H9 (cell line): ENCODE data around the gene ZNF652. TPM values are rescaled to one million over a fixed set of nuclear protein-coding genes. Genes with fewer than 3 reads are reported as not detected.

Experiments
- DNase-seq: peaks from one replicate; pipeline ENCODE4 v3.0.0-alpha.2; 2017
- H2AFZ ChIP-seq: one replicate; pipeline ENCODE4 v1.6.1; 2013; ENCODE audit warnings: mild to moderate bottlenecking, low read length, control low read depth, moderate library complexity
- H2AK5ac ChIP-seq: 2 replicates; pipeline ENCODE4 v1.6.1; 2013; ENCODE audit warnings: low read length, control low read depth, mixed read lengths; ENCODE audit not compliant: insufficient read length
- H2BK120ac ChIP-seq: one replicate; pipeline ENCODE4 v1.6.1; 2013; ENCODE audit warnings: low read depth, mild to moderate bottlenecking, low read length, control low read depth, inconsistent platforms; ENCODE audit not compliant: poor library complexity, severe bottlenecking
- H2BK12ac ChIP-seq: 2 replicates; pipeline ENCODE4 v1.6.1; 2013; ENCODE audit warnings: low read length, control low read depth, mixed read lengths, low read depth; ENCODE audit not compliant: insufficient read length
- H2BK15ac ChIP-seq: 2 replicates; pipeline ENCODE4 v1.6.1; 2013; ENCODE audit warnings: low read depth, low read length, control low read depth
- H2BK20ac ChIP-seq: one replicate; pipeline ENCODE4 v1.6.1; 2013; ENCODE audit warnings: low read depth, mild to moderate bottlenecking, low read length, control low read depth, inconsistent platforms; ENCODE audit not compliant: poor library complexity, severe bottlenecking
- H2BK5ac ChIP-seq: 2 replicates; pipeline ENCODE4 v1.6.1; 2013; ENCODE audit warnings: low read length, control low read depth, mixed read lengths; ENCODE audit not compliant: insufficient read length
- H3K14ac ChIP-seq: 2 replicates; pipeline ENCODE4 v1.6.1; 2013; ENCODE audit warnings: low read length, control low read depth; ENCODE audit not compliant: insufficient read depth
- H3K18ac ChIP-seq: 2 replicates; pipeline ENCODE4 v1.6.1; 2013; ENCODE audit warnings: low read depth, mild to moderate bottlenecking, mixed read lengths, low read length, control low read depth; ENCODE audit not compliant: insufficient read length
- H3K23ac ChIP-seq: 2 replicates; pipeline ENCODE4 v1.6.1; 2013; ENCODE audit warnings: low read length, control low read depth, mixed read lengths, low read depth; ENCODE audit not compliant: insufficient read length
- H3K23me2 ChIP-seq: 2 replicates; pipeline ENCODE4 v1.6.1; 2013; ENCODE audit warnings: low read depth, mild to moderate bottlenecking, mixed read lengths, low read length, control low read depth; ENCODE audit not compliant: insufficient read length, poor library complexity, severe bottlenecking
- H3K27ac ChIP-seq: 2 replicates; pipeline ENCODE4 v1.5.1; 2013; ENCODE audit warnings: low read length, control low read depth, mixed read lengths, low read depth; ENCODE audit not compliant: insufficient read length
- H3K27me3 ChIP-seq: 2 replicates; pipeline ENCODE4 v1.6.1; 2013; ENCODE audit warnings: low read length, control low read depth, inconsistent platforms; ENCODE audit not compliant: insufficient read depth
- H3K4ac ChIP-seq: 2 replicates; pipeline ENCODE4 v1.6.1; 2013; ENCODE audit warnings: low read depth, mild to moderate bottlenecking, control low read depth, inconsistent platforms, low read length, moderate library complexity
- H3K4me1 ChIP-seq: 2 replicates; pipeline ENCODE4 v1.6.1; 2013; ENCODE audit warnings: low read length, control low read depth, inconsistent platforms; ENCODE audit not compliant: insufficient read depth
- H3K4me2 ChIP-seq: 2 replicates; pipeline ENCODE4 v1.6.1; 2013; ENCODE audit warnings: low read length, control low read depth, mixed read lengths; ENCODE audit not compliant: insufficient read length, insufficient read depth
- H3K56ac ChIP-seq: 2 replicates; pipeline ENCODE4 v1.6.1; 2013; ENCODE audit warnings: low read depth, mild to moderate bottlenecking, mixed read lengths, low read length, control low read depth; ENCODE audit not compliant: insufficient read length
- H3K79me1 ChIP-seq: 2 replicates; pipeline ENCODE4 v1.6.1; 2013; ENCODE audit warnings: low read depth, mild to moderate bottlenecking, moderate library complexity, low read length, control low read depth, inconsistent platforms; ENCODE audit not compliant: insufficient read depth, poor library complexity, severe bottlenecking
- H3K79me2 ChIP-seq: 2 replicates; pipeline ENCODE4 v1.6.1; 2013; ENCODE audit warnings: low read length, control low read depth, inconsistent platforms; ENCODE audit not compliant: insufficient read depth
- H3K9ac ChIP-seq: 2 replicates; pipeline ENCODE4 v1.6.1; 2013; ENCODE audit warnings: low read length, control low read depth, mixed read lengths; ENCODE audit not compliant: insufficient read length; ENCODE audit errors: extremely low read depth
- H3K9me3 ChIP-seq: one replicate; pipeline ENCODE4 v1.6.1; 2013; ENCODE audit warnings: low read depth, low read length, inconsistent platforms; ENCODE audit not compliant: control insufficient read depth
- H3T11ph ChIP-seq: one replicate; pipeline ENCODE4 v1.6.1; 2013; ENCODE audit warnings: mild to moderate bottlenecking, low read length, control low read depth, inconsistent platforms
- H4K20me1 ChIP-seq: one replicate; pipeline ENCODE4 v1.6.1; 2013; ENCODE audit not compliant: control insufficient read depth, insufficient read length, insufficient read depth
- H4K5ac ChIP-seq: 2 replicates; pipeline ENCODE4 v1.6.1; 2013; ENCODE audit warnings: low read depth, mild to moderate bottlenecking, mixed read lengths, low read length, control low read depth; ENCODE audit not compliant: insufficient read length
- H4K8ac ChIP-seq: replicated peaks from 2 replicates; pipeline ENCODE4 v1.6.1; 2013; ENCODE audit warnings: low read length, control low read depth, mixed read lengths, low read depth; ENCODE audit not compliant: insufficient read length
- H4K91ac ChIP-seq: 2 replicates; pipeline ENCODE4 v1.6.1; 2013; ENCODE audit warnings: low read depth, mild to moderate bottlenecking, moderate library complexity, mixed read lengths, low read length, control low read depth; ENCODE audit not compliant: insufficient read length
- H3K27ac Mint-ChIP-seq, 3 experiments: 2 replicates in 2 of 3; 3 replicates in 1 of 3; pipeline ENCODE4 v1.8.0; 2020 to 2021; ENCODE audit warnings: mixed read lengths in 3 of 3, mild to moderate bottlenecking in 1 of 3, moderate library complexity in 1 of 3
- H3K27me3 Mint-ChIP-seq: 2 replicates; pipeline ENCODE4 v1.8.0; 2021; ENCODE audit warnings: low read depth, mild to moderate bottlenecking, moderate library complexity, mixed read lengths
- H3K36me3 Mint-ChIP-seq, 3 experiments: 2 replicates in 2 of 3; 3 replicates in 1 of 3; pipeline ENCODE4 v1.8.0; 2020 to 2021; ENCODE audit warnings: low read depth in 3 of 3, mixed read lengths in 3 of 3; ENCODE audit not compliant: insufficient read depth in 1 of 3
- H3K4me1 Mint-ChIP-seq, 2 experiments: 2 replicates each; pipeline ENCODE4 v1.8.0; 2020; ENCODE audit warnings: mixed read lengths in 2 of 2
- H3K4me3 Mint-ChIP-seq, 2 experiments: 2 replicates in 1 of 2; 3 replicates in 1 of 2; pipeline ENCODE4 v1.8.0; 2020 to 2021; ENCODE audit warnings: mild to moderate bottlenecking in 2 of 2, mixed read lengths in 2 of 2, moderate library complexity in 1 of 2
- H3K9me3 Mint-ChIP-seq, 2 experiments: 2 replicates in 1 of 2; 3 replicates in 1 of 2; pipeline ENCODE4 v1.8.0; 2020; ENCODE audit warnings: mild to moderate bottlenecking in 2 of 2, mixed read lengths in 2 of 2, moderate library complexity in 1 of 2
- WGBS: extraction: QIAGEN DNeasy Blood & Tissue Kit; methylation state at CpG from one replicate; pipeline ENCODE4 v1.1.7; 2013; ENCODE audit warnings: missing lambda C conversion rate, low lambda C conversion rate, mixed read lengths; ENCODE audit not compliant: insufficient read length; ENCODE audit errors: extremely low coverage; 5-methylcytosine and 5-hydroxymethylcytosine counted together
- long read RNA-seq: library from polyadenylated mRNA; unstranded; transcript quantifications from one replicate; pipeline ENCODE4 v2.0.0, GENCODE V29; 2020
- total RNA-seq: library from RNA; stranded (reverse); gene quantifications from 2 replicates; pipeline ENCODE4 v1.2.1, GENCODE V29; 2021
- TF ChIP-seq, protein P1 (sequence below): fragments of 200-600 bp; sonication (generic); conservative IDR thresholded peaks from 3 replicates; pipeline ENCODE4 v1.8.0; 2021; ENCODE audit warnings: antibody characterized with exemption, mild to moderate bottlenecking

ZNF652 gene
- 33.6 and 34.1 TPM in 2 replicates for total RNA-seq
- long read RNA-seq, partial matches to known transcripts: 2 of 4 reads
- long read RNA-seq, other reads (novel, unspliced or antisense): 2 of 4 reads

DNA sequence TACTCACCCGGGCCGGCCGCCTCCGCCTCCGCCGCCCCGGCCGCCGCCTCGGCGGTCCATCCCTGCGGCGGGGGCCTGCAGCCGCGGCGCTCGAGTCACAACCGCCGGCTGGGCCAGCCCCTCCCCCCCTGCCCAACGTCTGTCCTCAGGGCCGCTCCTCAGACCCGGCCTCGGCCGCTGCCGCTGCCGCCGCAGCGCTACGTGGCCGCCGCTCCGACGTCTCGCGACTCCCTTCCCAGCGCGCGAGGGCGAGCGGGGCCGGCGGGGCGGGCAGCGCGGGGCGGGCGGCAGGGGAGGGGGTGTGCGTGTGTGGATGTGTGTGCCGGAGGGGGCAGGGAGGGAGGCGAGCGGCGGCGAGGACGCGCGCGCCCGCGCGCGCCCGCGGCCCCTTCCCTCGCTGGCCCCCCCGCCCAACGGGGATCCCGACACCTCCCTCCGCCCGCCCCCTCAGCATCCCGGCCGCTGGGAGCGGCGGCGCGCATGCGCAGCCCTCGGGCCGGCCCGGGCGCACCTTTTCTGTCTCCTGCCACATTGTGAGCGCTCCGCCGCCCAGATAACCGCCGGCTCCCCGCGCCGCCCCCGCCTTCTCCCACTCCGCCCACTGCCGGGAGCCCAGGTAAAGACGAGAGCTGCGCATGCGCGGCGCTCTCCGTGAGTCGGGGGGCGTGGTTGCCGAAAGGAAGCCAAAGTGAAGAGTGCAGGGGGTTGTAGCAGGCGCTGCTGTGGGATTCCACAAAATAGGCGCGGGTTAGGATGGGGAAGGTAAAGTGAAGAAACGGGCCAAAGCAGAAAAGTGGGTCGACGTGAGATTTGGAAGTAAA is at the start of gene ZNF652:
Gene ZNF652, minus strand, starts transcription at position 349 of the 821 bp plus-strand sequence. CDS start 44,525 bp downstream, outside the sequence.
- peaks cover 12% of the 10 kb centered on the region; the same call in 1 of the 2 replicates for H3K79me2 ChIP-seq
- DNase-seq: peak; percentile 99
- peak within 1 kb of the TSS; percentile 28 for H3K14ac ChIP-seq
- H3K23ac ChIP-seq: no peak within 1 kb of the TSS
- Mint-ChIP-seq H3K27me3 (no peaks in the 10 kb centered on the region), H3K4me3 (peak within 1 kb of the TSS; percentile 91 to 96), H3K36me3 (no peaks in the 10 kb centered on the region), H3K9me3 (no peaks in the 10 kb centered on the region), H3K4me1 (peaks cover 42 to 51% of the 10 kb centered on the region in 2 experiments), H3K27ac (peak within 1 kb of the TSS; percentile 94 to 97 (median 96))
- no peak within 1 kb of the TSS for H3T11ph ChIP-seq
- no CpG with 5 or more reads among the region's 106 CpGs for WGBS
- no peak within 1 kb of the TSS for H4K5ac ChIP-seq
- H4K91ac ChIP-seq: no peak within 1 kb of the TSS
- H2BK5ac ChIP-seq: no peak within 1 kb of the TSS
- TF ChIP-seq, protein P1, sequence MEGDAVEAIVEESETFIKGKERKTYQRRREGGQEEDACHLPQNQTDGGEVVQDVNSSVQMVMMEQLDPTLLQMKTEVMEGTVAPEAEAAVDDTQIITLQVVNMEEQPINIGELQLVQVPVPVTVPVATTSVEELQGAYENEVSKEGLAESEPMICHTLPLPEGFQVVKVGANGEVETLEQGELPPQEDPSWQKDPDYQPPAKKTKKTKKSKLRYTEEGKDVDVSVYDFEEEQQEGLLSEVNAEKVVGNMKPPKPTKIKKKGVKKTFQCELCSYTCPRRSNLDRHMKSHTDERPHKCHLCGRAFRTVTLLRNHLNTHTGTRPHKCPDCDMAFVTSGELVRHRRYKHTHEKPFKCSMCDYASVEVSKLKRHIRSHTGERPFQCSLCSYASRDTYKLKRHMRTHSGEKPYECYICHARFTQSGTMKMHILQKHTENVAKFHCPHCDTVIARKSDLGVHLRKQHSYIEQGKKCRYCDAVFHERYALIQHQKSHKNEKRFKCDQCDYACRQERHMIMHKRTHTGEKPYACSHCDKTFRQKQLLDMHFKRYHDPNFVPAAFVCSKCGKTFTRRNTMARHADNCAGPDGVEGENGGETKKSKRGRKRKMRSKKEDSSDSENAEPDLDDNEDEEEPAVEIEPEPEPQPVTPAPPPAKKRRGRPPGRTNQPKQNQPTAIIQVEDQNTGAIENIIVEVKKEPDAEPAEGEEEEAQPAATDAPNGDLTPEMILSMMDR: no peak
- H3K27ac ChIP-seq: no peak within 1 kb of the TSS
- H3K56ac ChIP-seq: no peak within 1 kb of the TSS
- H3K79me1 ChIP-seq: no peaks in the 10 kb centered on the region
- H2AK5ac ChIP-seq: no peak within 1 kb of the TSS
- peak within 1 kb of the TSS; percentile 58 for H3K9ac ChIP-seq
- H3K4me1 ChIP-seq: no peaks in the 10 kb centered on the region
- no peak within 1 kb of the TSS for H2BK20ac ChIP-seq
- no peak within 1 kb of the TSS for H3K18ac ChIP-seq
- H2BK120ac ChIP-seq: no peak within 1 kb of the TSS
- H3K4me2 ChIP-seq: peak within 1 kb of the TSS; percentile 97
- no peak within 1 kb of the TSS for H2AFZ ChIP-seq
- H2BK12ac ChIP-seq: no peak within 1 kb of the TSS
- no peaks in the 10 kb centered on the region for H4K20me1 ChIP-seq
- no peak within 1 kb of the TSS for H4K8ac ChIP-seq
- H3K23me2 ChIP-seq: peaks cover 15% of the 10 kb centered on the region
- H2BK15ac ChIP-seq: no peak within 1 kb of the TSS
- no peaks in the 10 kb centered on the region for H3K27me3 ChIP-seq
- no peaks in the 10 kb centered on the region for H3K9me3 ChIP-seq
- H3K4ac ChIP-seq: no peak within 1 kb of the TSS
